ENCODE data around the gene ATP1A3. TPM values are rescaled to one million over a fixed set of nuclear protein-coding genes. Genes with fewer than 3 reads are reported as not detected.

The ATP1A3 gene
- total RNA-seq, 1 experiment from 2014 or later: 8.5 TPM

DNA sequence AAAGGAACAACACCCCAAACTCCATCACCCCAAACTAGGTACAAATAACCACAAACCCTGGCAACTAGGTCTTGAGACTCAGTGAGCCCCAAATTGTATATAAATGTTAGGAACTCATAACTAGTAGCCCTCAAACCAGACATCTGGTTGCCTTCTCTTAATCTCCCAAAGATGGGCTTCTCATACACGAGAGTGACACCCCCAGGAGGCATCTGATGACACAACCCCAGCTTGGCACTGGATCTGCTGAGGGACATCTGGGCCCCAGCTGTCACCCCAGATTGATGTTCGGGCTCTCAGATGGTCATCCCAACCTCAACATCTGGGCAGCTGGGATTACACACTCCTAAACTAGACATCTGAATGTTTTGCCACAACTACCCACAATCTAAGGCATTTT, 49.7 kb downstream of the ATP1A3 start:
- no peak for TF ChIP-seq EZH2 (IDR thresholded peaks at IDR 0.05; ENCODE audit: borderline replicate concordance, low read depth, low read length, poor library complexity, severe bottlenecking)
- TF ChIP-seq, protein P1, sequence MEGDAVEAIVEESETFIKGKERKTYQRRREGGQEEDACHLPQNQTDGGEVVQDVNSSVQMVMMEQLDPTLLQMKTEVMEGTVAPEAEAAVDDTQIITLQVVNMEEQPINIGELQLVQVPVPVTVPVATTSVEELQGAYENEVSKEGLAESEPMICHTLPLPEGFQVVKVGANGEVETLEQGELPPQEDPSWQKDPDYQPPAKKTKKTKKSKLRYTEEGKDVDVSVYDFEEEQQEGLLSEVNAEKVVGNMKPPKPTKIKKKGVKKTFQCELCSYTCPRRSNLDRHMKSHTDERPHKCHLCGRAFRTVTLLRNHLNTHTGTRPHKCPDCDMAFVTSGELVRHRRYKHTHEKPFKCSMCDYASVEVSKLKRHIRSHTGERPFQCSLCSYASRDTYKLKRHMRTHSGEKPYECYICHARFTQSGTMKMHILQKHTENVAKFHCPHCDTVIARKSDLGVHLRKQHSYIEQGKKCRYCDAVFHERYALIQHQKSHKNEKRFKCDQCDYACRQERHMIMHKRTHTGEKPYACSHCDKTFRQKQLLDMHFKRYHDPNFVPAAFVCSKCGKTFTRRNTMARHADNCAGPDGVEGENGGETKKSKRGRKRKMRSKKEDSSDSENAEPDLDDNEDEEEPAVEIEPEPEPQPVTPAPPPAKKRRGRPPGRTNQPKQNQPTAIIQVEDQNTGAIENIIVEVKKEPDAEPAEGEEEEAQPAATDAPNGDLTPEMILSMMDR (conservative IDR thresholded peaks at IDR 0.05; ENCODE audit: low read depth, low read length): no peak
- CTCF ChIA-PET: no interaction called here
- no TSS peak for BruUV-seq (replicated peaks)
- intact Hi-C loops (cut with micrococcal nuclease; ENCODE audit: unreplicated experiment): no loop called here
- Histone ChIP-seq H3K4me1 (ENCODE audit: insufficient read depth, low read length, poor library complexity, severe bottlenecking) (peaks cover 5% of the 10 kb centered on the region), H3K36me3 (ENCODE audit: insufficient read depth, low read length, poor library complexity, severe bottlenecking) (no peaks in the 10 kb centered on the region), H3K9me3 (ENCODE audit: low read depth, low read length, poor library complexity, severe bottlenecking) (no peaks in the 10 kb centered on the region), H3K4me3 (ENCODE audit: low read depth, low read length, poor library complexity, severe bottlenecking) (no peak overlapping the region), H3K27me3 (replicated peaks; ENCODE audit: insufficient read depth, low read depth, low read length, poor library complexity) (no peaks in the 10 kb centered on the region), H3K27ac (ENCODE audit: low read depth, low read length, poor library complexity, severe bottlenecking) (no peak overlapping the region)
- no peak for DNase-seq (ENCODE audit: low spot score)
- POLR2A ChIA-PET (ENCODE audit: low non-redundant PET): no interaction called here

DNA sequence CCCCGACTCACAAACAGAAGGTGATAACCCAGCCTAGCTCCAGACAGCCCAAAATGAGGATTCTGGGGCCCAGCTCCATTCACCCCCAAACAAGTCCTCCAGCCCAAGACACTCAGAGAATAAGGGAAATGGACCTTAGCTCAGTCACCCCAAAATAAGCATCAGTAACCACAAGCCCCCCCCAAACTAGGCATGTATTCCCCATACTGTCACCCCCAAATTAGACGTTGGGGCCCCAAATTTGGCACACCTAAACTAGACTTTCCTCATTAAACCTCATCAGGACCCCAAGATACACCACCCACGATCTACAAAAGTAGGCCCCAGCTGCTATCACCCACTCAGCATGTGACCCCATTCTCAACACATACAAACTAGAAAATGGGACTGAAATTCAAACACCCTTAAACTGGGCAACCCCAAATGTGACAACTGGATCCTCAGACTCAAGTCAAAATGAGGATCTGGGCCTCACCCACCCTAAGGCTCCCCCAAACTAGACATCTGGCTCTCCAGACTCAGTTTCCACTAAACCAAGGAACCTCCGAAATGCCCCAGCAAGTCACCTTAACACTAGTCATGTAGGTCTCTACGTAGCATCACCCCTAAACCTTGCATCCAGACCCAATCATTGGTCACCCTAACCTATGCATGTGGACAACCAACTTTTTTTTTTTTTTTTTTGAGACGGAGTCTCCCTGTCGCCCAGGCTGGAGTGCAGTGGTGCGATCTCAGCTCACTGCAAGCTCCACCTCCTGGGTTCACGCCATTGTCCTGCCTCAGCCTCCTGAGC, 52.4 kb downstream of the ATP1A3 start:
- H3K9me3 ChIP-seq (ENCODE audit: low read depth, low read length, poor library complexity, severe bottlenecking): no peaks in the 10 kb centered on the region
- no peaks in the 10 kb centered on the region for H3K27me3 ChIP-seq (replicated peaks; ENCODE audit: insufficient read depth, low read depth, low read length, poor library complexity)
- TF ChIP-seq EZH2 (IDR thresholded peaks at IDR 0.05; ENCODE audit: borderline replicate concordance, low read depth, low read length, poor library complexity, severe bottlenecking): no peak
- TF ChIP-seq, protein P1 (conservative IDR thresholded peaks at IDR 0.05; ENCODE audit: low read depth, low read length): no peak
- H3K4me3 ChIP-seq (ENCODE audit: low read depth, low read length, poor library complexity, severe bottlenecking): no peak overlapping the region
- H3K36me3 ChIP-seq (ENCODE audit: insufficient read depth, low read length, poor library complexity, severe bottlenecking): no peaks in the 10 kb centered on the region
- POLR2A ChIA-PET (ENCODE audit: low non-redundant PET): no interaction called here
- CTCF ChIA-PET: no interaction called here
- peaks cover 11% of the 10 kb centered on the region for H3K4me1 ChIP-seq (ENCODE audit: insufficient read depth, low read length, poor library complexity, severe bottlenecking)
- no TSS peak for BruUV-seq (replicated peaks)
- DNase-seq (ENCODE audit: low spot score): no peak
- H3K27ac ChIP-seq (ENCODE audit: low read depth, low read length, poor library complexity, severe bottlenecking): no peak overlapping the region
- intact Hi-C loops (cut with micrococcal nuclease; ENCODE audit: unreplicated experiment): no loop called here

DNA sequence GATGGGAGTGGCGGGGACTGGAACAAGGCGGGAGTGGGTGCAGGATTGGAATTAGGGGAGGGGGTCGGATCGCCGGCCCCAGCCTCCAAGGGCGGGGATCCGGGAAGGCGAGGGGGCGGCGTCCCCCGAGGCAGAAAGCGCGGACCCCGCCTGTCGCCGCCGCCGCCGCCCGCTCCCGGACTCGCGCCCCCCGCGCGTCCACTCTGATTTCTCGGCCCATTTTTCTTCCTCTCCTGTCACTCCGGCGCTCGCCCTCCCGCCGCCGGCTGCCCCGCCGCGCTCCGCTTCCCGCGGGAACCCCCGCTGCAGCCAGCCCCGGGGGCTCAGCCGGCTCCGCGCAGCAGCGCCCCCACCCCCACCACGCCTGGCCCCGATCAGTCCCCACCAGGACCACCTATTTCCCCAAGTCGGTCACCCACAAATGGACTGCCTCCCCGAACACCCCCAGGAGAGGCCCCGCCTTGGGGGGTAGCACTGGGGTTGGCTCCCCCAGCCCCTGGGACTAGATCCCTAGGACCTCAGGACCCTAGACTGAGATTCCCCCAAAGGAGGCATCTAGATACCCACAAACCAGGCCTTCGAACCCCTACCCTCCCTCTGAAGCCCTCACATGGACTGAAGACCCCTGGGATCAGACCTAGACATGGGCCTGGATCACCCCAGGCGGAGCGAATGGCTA, 53.2 kb downstream of the ATP1A3 start:
- DNase-seq (ENCODE audit: low spot score): no peak
- no peaks in the 10 kb centered on the region for H3K36me3 ChIP-seq (ENCODE audit: insufficient read depth, low read length, poor library complexity, severe bottlenecking)
- H3K9me3 ChIP-seq (ENCODE audit: low read depth, low read length, poor library complexity, severe bottlenecking): no peaks in the 10 kb centered on the region
- no peak for TF ChIP-seq EZH2 (IDR thresholded peaks at IDR 0.05; ENCODE audit: borderline replicate concordance, low read depth, low read length, poor library complexity, severe bottlenecking)
- TF ChIP-seq, protein P1 (conservative IDR thresholded peaks at IDR 0.05; ENCODE audit: low read depth, low read length): no peak
- H3K27me3 ChIP-seq (replicated peaks; ENCODE audit: insufficient read depth, low read depth, low read length, poor library complexity): no peaks in the 10 kb centered on the region
- intact Hi-C loops (cut with micrococcal nuclease; ENCODE audit: unreplicated experiment): no loop called here
- ChIA-PET POLR2A (ENCODE audit: low non-redundant PET) (interaction anchor here (0.6 kb wide), 1 partner anchor 1723 kb away, joined by 12 read pairs; no protein-coding TSS in a partner anchor), CTCF (no interaction called here)
- peak overlapping the region; percentile 62 for H3K4me3 ChIP-seq (ENCODE audit: low read depth, low read length, poor library complexity, severe bottlenecking)
- peak overlapping the region; percentile 65 for H3K27ac ChIP-seq (ENCODE audit: low read depth, low read length, poor library complexity, severe bottlenecking)
- peaks cover 18% of the 10 kb centered on the region for H3K4me1 ChIP-seq (ENCODE audit: insufficient read depth, low read length, poor library complexity, severe bottlenecking)
- BruUV-seq (replicated peaks): no TSS peak
